HG02678 (cell line): ENCODE results near the gene S1PR2.
"Not testable (repeated sequence)": the region's sequence is repeated elsewhere in the genome, so short reads cannot be mapped to it uniquely, and the experiment has no call there.

Experiments used
- ATAC-seq: cut with Tn5 transposase; IDR thresholded peaks from one replicate; pipeline ENCODE4 v1.9.1; 2021; ENCODE audit warnings: mild to moderate bottlenecking, moderate library complexity; ENCODE audit not compliant: unreplicated experiment

S1PR2 gene

DNA sequence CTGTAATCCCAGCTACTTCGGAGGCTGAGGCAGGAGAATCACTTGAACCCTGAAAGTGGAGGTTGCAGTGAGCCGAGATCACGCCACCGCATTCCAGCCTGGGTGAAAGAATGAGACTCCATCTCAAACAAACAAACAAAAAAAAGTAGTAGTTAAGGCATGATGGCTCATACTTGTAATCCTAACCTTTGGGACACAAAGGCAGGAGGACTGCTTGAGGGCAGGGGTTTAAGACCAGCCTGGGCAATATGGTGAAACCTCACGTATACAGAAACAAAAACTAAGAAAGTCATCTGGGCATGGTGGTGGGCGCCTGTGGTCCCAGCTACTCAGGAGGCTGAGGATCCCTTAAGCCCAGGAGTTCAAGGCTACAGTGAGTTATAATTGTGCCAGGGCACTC, 38.2 kb downstream of the S1PR2 start:
- ATAC-seq: no peak

DNA sequence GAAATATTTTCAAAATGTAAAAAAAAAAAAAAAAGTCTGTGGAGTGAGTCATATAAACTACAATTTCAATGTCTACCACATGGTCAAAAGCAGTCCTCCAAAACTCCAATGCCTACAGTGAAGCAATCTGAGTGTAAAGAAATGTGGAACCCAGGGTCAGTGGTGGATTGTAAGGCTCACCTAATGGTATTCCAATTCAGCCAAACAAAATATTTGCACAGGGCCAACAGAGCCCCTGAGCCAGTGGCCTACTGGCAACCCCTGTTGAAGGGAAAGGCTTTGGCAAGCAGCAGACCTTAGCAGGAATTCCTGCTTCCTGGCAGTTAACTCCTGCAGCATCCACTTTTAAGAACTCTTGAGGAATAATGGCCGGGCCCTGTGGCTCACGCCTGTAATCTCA, 39.8 kb downstream of the S1PR2 start:
- no peak for ATAC-seq

DNA sequence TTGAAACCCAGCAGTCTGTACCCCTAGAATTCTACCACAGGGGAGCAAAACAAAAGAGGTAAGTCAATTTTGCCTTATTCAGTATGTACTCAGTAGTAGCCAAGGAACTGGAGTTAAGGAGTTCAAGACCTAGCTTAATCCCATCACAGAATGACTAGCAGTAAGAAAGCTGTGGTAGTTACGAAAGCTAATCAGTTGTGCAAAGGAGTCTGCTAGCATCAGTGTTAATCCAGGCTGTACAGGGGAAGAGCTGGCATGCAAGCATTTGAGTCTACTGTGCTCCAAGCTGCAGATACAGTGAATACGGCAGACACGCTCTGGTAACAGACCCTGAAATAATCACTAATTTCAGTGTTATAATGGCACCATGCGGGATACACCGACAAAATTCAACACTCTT, 41.1 kb downstream of the S1PR2 start:
- no peak for ATAC-seq

DNA sequence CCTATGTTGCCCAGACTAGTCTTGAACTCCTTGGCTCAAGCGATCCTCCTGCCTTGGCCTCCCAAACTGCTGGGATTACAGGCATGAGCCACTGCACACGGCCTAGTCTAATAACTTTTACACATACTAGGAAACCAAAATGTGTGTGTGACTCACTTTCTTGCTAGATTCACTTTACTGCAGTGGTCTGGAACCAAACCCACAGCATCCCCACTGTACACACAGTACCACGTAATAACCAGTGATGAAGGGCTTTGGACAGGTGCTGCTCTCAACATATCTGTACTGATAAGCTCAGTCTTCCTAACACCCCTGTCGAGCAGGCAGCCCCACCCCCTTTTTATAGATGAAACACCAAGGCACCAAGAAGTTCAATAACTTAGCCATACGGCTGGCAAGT, 41.5 kb downstream of the S1PR2 start:
- no peak for ATAC-seq

DNA sequence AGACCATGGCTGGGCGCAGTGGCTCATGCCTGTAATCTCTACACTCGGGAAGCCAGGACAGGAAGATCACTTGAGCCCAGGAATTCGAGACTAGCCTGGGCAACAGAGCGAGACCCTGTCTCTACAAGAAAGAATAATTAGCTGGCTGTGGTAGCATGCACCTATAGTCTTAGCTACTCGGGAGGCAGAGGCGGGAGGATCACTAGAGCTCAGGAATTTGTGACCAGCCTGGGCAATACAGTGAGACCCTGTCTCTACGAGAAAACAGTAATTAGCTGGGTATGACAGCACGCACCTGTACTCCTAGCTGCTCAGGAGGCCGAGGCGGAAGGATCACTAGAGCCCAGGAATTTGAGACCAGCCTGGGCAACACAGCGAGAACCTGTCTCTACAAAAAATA, 43.8 kb downstream of the S1PR2 start:
- ATAC-seq: no peak

DNA sequence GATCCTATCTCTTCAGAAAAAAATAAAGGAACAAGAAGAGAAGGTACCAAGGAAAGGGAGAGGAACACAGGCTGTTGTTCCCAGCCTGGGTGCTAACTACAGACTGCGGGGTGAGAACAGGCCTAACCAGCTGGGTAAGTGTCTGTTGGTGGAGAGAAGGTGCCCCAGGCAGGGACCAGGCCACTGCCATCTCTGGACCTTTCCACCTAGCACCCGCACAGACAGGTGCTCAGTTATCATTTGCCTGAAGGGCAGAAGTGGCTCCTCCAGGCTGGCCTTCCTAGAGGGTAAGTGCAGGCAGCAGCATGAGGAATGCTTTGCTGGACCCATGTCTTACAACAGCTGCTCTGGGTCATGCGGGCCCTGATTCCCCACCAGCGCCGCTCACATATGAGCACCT, 46.5 kb downstream of the S1PR2 start:
- ATAC-seq: no peak

DNA sequence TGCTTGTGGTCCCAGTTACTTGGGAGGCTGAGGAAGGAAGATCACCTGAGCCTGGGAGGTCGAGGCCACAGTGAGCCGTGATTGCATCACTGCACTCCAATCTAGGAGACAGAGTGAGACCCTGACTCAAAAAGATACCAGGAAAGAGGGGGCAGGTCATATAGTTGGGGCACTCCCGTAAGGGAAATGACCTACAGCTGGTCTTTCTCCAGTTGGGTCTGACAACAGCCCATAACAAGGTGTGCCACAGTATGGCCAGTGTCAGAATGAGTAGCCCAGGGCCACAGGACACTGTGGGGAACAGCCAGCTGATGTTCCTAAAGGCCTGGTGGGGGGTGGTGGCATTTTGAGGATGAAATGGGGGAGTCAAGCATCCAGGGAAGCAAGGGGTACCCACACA, 47.2 kb downstream of the S1PR2 start:
- ATAC-seq: no peak

DNA sequence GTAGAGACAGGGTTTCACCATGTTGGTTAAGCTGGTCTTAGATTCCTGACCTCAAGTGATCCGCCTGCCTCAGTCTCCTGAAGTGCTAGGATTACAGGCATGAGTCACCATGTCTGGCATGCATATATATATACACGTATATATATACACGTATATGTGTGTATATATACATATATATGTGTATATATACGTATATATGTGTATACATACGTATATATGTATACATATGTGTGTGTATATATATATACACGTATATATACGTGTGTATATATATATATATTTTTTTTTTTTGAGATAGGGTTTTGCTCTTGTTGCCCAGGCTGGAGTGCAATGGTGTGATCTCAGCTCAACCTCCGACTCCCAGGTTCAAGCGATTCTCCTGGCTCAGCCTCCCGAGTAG, 48.3 kb downstream of the S1PR2 start:
- no peak for ATAC-seq

DNA sequence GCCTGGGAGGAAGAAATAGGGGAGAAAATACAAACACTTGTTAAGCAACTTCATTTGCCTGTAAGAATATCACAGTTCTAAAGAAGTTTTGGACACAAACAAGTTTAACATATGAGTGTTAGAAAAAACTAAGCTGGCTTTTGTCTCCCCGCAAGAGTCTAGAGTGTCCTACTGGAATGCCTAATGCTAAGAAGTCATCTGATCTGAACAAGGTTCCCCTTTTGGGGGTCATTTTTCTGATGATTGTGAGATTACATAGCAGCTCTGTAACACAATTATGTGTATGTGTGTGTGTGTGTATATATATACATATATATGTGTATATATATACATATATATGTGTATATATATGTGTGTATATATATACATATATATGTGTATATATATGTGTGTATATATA, 49.1 kb downstream of the S1PR2 start:
- no peak for ATAC-seq

DNA sequence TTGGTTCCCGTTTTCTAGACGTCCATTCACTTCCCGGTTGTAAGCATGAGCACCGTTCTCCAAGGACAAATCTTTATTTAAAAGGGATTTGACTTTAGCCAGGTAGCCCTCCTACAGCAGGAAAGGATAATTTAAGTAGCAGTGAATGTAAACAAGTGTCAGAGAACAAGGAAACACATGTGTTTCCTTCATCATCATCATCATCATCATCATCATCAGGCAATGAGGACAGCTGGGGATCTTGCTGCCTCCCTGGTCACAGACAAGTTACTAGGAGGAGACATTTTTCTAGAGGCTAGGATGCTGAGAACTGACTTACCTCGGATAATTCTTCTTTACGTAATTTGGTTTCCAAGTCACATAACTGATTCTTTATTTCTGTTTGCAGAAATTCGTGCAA, 50.7 kb downstream of the S1PR2 start:
- ATAC-seq: no peak

DNA sequence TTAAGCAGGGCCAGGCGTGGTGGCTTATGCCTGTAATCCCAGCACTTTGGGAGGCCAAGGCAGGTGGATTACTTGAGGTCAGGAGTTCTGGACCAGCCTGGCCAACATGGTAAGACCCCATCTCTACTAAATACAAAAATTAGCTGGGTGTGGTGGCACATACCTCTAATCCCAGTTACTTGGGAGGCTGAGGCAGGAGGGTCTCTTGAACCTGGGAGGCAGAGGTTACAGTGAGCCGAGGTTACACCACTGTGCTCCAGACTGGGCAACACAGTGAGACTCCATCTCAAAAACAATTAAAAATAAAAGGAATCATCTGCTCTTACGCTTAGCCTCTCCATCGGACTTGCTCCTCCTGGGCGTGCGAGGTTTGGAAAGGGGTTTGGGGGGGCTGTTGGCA, 51.1 kb downstream of the S1PR2 start:
- ATAC-seq: not testable (repeated sequence)

DNA sequence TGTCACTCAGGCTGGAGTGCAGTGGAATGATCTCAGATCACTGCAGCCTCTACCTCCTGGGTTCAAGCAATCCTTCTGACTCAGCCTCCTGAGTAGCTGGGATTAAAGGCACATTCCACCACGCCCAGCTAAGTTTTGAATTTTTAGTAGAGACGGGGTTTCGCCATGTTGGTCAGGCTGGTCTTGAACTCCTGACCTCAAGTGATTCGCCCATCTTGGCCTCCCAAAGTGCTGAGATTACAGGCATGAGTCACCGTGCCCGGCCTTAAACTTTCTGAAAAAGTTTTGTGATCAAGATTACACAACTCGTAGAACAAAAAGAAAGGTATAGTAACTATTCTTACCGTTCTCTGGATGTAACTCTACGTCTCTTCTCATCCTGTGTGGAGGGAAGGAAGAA, 57.6 kb downstream of the S1PR2 start:
- ATAC-seq: no peak
